ENCODE data around the gene NTM. TPM values are rescaled to one million over a fixed set of nuclear protein-coding genes. Genes with fewer than 3 reads are reported as not detected.

The NTM gene
- total and polyA plus RNA-seq, 2 of the 8 experiments (the other 6 are each of a cell fraction or from before 2014, with no cell fraction given) = 13.4 to 20.0 TPM

DNA sequence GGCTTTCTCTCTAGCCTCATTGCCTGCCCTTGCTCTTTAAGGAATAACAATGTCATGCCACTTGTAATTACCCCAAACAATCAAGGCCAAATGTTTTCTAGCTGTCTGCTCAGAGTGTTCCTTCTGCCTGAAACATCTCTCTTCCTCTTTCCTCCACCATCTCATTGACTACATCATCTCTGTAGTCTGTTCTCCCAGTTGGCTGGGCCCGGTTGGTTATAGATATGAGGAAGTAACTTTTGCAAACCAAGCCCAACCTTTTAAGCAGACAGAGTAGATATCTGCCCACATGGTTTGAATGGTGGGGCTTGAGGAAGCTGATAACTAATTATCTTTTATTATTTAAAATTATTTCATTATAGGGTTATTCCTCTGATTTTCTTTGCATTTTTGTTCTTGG is 104.5 kb downstream of the NTM start (continued):
- TF ChIP-seq, protein P1, sequence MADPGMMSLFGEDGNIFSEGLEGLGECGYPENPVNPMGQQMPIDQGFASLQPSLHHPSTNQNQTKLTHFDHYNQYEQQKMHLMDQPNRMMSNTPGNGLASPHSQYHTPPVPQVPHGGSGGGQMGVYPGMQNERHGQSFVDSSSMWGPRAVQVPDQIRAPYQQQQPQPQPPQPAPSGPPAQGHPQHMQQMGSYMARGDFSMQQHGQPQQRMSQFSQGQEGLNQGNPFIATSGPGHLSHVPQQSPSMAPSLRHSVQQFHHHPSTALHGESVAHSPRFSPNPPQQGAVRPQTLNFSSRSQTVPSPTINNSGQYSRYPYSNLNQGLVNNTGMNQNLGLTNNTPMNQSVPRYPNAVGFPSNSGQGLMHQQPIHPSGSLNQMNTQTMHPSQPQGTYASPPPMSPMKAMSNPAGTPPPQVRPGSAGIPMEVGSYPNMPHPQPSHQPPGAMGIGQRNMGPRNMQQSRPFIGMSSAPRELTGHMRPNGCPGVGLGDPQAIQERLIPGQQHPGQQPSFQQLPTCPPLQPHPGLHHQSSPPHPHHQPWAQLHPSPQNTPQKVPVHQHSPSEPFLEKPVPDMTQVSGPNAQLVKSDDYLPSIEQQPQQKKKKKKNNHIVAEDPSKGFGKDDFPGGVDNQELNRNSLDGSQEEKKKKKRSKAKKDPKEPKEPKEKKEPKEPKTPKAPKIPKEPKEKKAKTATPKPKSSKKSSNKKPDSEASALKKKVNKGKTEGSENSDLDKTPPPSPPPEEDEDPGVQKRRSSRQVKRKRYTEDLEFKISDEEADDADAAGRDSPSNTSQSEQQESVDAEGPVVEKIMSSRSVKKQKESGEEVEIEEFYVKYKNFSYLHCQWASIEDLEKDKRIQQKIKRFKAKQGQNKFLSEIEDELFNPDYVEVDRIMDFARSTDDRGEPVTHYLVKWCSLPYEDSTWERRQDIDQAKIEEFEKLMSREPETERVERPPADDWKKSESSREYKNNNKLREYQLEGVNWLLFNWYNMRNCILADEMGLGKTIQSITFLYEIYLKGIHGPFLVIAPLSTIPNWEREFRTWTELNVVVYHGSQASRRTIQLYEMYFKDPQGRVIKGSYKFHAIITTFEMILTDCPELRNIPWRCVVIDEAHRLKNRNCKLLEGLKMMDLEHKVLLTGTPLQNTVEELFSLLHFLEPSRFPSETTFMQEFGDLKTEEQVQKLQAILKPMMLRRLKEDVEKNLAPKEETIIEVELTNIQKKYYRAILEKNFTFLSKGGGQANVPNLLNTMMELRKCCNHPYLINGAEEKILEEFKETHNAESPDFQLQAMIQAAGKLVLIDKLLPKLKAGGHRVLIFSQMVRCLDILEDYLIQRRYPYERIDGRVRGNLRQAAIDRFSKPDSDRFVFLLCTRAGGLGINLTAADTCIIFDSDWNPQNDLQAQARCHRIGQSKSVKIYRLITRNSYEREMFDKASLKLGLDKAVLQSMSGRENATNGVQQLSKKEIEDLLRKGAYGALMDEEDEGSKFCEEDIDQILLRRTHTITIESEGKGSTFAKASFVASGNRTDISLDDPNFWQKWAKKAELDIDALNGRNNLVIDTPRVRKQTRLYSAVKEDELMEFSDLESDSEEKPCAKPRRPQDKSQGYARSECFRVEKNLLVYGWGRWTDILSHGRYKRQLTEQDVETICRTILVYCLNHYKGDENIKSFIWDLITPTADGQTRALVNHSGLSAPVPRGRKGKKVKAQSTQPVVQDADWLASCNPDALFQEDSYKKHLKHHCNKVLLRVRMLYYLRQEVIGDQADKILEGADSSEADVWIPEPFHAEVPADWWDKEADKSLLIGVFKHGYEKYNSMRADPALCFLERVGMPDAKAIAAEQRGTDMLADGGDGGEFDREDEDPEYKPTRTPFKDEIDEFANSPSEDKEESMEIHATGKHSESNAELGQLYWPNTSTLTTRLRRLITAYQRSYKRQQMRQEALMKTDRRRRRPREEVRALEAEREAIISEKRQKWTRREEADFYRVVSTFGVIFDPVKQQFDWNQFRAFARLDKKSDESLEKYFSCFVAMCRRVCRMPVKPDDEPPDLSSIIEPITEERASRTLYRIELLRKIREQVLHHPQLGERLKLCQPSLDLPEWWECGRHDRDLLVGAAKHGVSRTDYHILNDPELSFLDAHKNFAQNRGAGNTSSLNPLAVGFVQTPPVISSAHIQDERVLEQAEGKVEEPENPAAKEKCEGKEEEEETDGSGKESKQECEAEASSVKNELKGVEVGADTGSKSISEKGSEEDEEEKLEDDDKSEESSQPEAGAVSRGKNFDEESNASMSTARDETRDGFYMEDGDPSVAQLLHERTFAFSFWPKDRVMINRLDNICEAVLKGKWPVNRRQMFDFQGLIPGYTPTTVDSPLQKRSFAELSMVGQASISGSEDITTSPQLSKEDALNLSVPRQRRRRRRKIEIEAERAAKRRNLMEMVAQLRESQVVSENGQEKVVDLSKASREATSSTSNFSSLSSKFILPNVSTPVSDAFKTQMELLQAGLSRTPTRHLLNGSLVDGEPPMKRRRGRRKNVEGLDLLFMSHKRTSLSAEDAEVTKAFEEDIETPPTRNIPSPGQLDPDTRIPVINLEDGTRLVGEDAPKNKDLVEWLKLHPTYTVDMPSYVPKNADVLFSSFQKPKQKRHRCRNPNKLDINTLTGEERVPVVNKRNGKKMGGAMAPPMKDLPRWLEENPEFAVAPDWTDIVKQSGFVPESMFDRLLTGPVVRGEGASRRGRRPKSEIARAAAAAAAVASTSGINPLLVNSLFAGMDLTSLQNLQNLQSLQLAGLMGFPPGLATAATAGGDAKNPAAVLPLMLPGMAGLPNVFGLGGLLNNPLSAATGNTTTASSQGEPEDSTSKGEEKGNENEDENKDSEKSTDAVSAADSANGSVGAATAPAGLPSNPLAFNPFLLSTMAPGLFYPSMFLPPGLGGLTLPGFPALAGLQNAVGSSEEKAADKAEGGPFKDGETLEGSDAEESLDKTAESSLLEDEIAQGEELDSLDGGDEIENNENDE (IDR thresholded peaks at IDR 0.05; ENCODE audit: insufficient replicate concordance, low read length) = no peak
- TF ChIP-seq EGR1 (IDR thresholded peaks at IDR 0.05; ENCODE audit: borderline replicate concordance, low read depth, low read length) (no peak), TCF12 (IDR thresholded peaks at IDR 0.05; ENCODE audit: low read depth, low read length) (no peak)
- TF ChIP-seq, protein P2, sequence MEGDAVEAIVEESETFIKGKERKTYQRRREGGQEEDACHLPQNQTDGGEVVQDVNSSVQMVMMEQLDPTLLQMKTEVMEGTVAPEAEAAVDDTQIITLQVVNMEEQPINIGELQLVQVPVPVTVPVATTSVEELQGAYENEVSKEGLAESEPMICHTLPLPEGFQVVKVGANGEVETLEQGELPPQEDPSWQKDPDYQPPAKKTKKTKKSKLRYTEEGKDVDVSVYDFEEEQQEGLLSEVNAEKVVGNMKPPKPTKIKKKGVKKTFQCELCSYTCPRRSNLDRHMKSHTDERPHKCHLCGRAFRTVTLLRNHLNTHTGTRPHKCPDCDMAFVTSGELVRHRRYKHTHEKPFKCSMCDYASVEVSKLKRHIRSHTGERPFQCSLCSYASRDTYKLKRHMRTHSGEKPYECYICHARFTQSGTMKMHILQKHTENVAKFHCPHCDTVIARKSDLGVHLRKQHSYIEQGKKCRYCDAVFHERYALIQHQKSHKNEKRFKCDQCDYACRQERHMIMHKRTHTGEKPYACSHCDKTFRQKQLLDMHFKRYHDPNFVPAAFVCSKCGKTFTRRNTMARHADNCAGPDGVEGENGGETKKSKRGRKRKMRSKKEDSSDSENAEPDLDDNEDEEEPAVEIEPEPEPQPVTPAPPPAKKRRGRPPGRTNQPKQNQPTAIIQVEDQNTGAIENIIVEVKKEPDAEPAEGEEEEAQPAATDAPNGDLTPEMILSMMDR (IDR thresholded peaks at IDR 0.05; ENCODE audit: control extremely low read depth in 1 of 3, insufficient read depth in 1 of 3, low read depth in 1 of 3, low read length in 3 of 3) = no peak
